Measurements from ENCODE around the gene BAIAP3.
"Not testable (repeated sequence)": the region's sequence is repeated elsewhere in the genome, so short reads cannot be mapped to it uniquely, and the experiment has no call there.

DNA sequence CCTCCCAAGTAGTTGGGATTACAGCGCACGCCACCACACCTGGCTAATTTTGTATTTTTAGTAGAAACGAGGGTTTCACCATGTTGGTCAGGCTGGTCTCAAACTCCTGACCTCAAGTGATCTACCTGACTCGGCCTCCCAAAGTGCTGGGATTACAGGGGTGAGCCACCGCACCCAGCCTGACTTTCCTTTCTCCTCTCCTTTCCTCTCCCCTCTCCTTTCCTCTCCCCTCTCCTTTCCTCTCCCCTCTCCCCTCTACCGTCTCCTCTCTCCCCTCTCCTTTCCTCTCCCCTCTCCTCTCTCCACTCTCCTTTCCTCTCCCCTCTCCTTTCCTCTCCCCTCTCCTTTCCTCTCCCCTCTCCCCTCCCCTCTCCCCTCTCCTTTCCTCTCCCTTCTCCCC is 41.2 kb upstream of the BAIAP3 start:
- TF ChIP-seq, protein P1, sequence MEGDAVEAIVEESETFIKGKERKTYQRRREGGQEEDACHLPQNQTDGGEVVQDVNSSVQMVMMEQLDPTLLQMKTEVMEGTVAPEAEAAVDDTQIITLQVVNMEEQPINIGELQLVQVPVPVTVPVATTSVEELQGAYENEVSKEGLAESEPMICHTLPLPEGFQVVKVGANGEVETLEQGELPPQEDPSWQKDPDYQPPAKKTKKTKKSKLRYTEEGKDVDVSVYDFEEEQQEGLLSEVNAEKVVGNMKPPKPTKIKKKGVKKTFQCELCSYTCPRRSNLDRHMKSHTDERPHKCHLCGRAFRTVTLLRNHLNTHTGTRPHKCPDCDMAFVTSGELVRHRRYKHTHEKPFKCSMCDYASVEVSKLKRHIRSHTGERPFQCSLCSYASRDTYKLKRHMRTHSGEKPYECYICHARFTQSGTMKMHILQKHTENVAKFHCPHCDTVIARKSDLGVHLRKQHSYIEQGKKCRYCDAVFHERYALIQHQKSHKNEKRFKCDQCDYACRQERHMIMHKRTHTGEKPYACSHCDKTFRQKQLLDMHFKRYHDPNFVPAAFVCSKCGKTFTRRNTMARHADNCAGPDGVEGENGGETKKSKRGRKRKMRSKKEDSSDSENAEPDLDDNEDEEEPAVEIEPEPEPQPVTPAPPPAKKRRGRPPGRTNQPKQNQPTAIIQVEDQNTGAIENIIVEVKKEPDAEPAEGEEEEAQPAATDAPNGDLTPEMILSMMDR (conservative IDR thresholded peaks at IDR 0.05; ENCODE audit: low read length), result not testable (repeated sequence)
- TF ChIP-seq EZH2phosphoT487 (IDR thresholded peaks at IDR 0.05; ENCODE audit: borderline replicate concordance, low read depth, low read length), result not testable (repeated sequence)

Measured in OCI-LY7 (cell line).